DOHH2 (cell line): ENCODE data around the gene CD93.

Source experiments
- H3F3A ChIP-seq: fragments of 200-600 bp; sonication (generic), shearing (Covaris generic); 2 replicates; pipeline ENCODE4 v1.6.0; 2016; ENCODE audit warnings: antibody characterized with exemption, mild to moderate bottlenecking; ENCODE audit not compliant: control insufficient read depth, insufficient read depth
- H3K27ac ChIP-seq: fragments of 200-600 bp; sonication (generic); 2 replicates; pipeline ENCODE4 v1.5.1; 2014; ENCODE audit warnings: low read depth, mild to moderate bottlenecking, low read length, moderate library complexity
- H3K27me3 ChIP-seq: fragments of 200-600 bp; sonication (generic); 2 replicates; pipeline ENCODE4 v1.6.1; 2014; ENCODE audit warnings: mild to moderate bottlenecking, low read length, mixed read lengths; ENCODE audit not compliant: control insufficient read depth
- H3K36me3 ChIP-seq: fragments of 200-600 bp; sonication (generic); 2 replicates; pipeline ENCODE4 v1.6.1; 2014; ENCODE audit warnings: mild to moderate bottlenecking, low read length, moderate library complexity, mixed read lengths; ENCODE audit not compliant: control insufficient read depth
- H3K4me1 ChIP-seq: fragments of 200-600 bp; sonication (generic); 2 replicates; pipeline ENCODE4 v1.6.1; 2014; ENCODE audit warnings: mild to moderate bottlenecking, low read length, mixed read lengths; ENCODE audit not compliant: control insufficient read depth
- H3K4me2 ChIP-seq: fragments of 200-600 bp; sonication (generic); 2 replicates; pipeline ENCODE4 v1.6.0; 2014; ENCODE audit warnings: mild to moderate bottlenecking, low read length, moderate library complexity
- H3K4me3 ChIP-seq: fragments of 200-600 bp; sonication (generic); 2 replicates; pipeline ENCODE4 v1.5.1; 2014; ENCODE audit warnings: mild to moderate bottlenecking, low read length, mixed read lengths
- H3K79me2 ChIP-seq: fragments of 200-600 bp; sonication (generic); 2 replicates; pipeline ENCODE4 v1.6.1; 2014; ENCODE audit warnings: mild to moderate bottlenecking, low read length, mixed read lengths; ENCODE audit not compliant: control insufficient read depth
- H3K9me2 ChIP-seq: fragments of 200-600 bp; sonication (generic); replicated peaks from 2 replicates; pipeline ENCODE4 v1.6.1; 2014; ENCODE audit warnings: mild to moderate bottlenecking, low read length, mixed read lengths; ENCODE audit not compliant: control insufficient read depth
- H3K9me3 ChIP-seq: fragments of 200-600 bp; sonication (generic); 2 replicates; pipeline ENCODE4 v1.6.1; 2014; ENCODE audit warnings: antibody characterized with exemption, low read length, mixed read lengths; ENCODE audit not compliant: control insufficient read depth, insufficient read depth
- H4K20me1 ChIP-seq: fragments of 200-600 bp; sonication (generic); 2 replicates; pipeline ENCODE4 v1.6.0; 2014; ENCODE audit warnings: low read depth, mild to moderate bottlenecking, antibody characterized with exemption, low read length, moderate library complexity; ENCODE audit not compliant: control insufficient read depth, insufficient read depth
- CTCF ChIP-seq: fragments of 200-600 bp; sonication (generic); IDR thresholded peaks from one replicate; pipeline ENCODE4 v1.5.1; 2014; ENCODE audit warnings: antibody characterized with exemption, mild to moderate bottlenecking, low read depth, low read length; ENCODE audit not compliant: poor library complexity, severe bottlenecking
- EZH2phosphoT487 ChIP-seq: fragments of 200-600 bp; sonication (generic); IDR thresholded peaks from 2 replicates; pipeline ENCODE4 v1.6.1; 2017; ENCODE audit warnings: borderline replicate concordance, mild to moderate bottlenecking, antibody characterized with exemption, low read length, moderate library complexity, mixed read lengths

The CD93 gene

GRCh38 chr20:23111944-23112342, 25.8 kb upstream of the CD93 start:
- no peaks in the 10 kb centered on the region for H4K20me1 ChIP-seq
- no peaks in the 10 kb centered on the region for H3K9me3 ChIP-seq
- H3F3A ChIP-seq, result no peaks in the 10 kb centered on the region
- H3K4me2 ChIP-seq, result no peak overlapping the region
- H3K79me2 ChIP-seq, result no peaks in the 10 kb centered on the region
- no peak overlapping the region for H3K27ac ChIP-seq
- H3K4me1 ChIP-seq, result no peaks in the 10 kb centered on the region
- H3K27me3 ChIP-seq, result no peaks in the 10 kb centered on the region
- H3K36me3 ChIP-seq, result no peaks in the 10 kb centered on the region
- no peak for TF ChIP-seq EZH2phosphoT487
- no peak for TF ChIP-seq CTCF
- H3K9me2 ChIP-seq, result no peaks in the 10 kb centered on the region
- no peak overlapping the region for H3K4me3 ChIP-seq

GRCh38 chr20:23111307-23111943, 25.3 kb upstream of the CD93 start:
- Histone ChIP-seq H3K79me2 (no peaks in the 10 kb centered on the region), H3K27ac (no peak overlapping the region), H3K4me1 (no peaks in the 10 kb centered on the region), H3K9me3 (no peaks in the 10 kb centered on the region), H3K4me3 (no peak overlapping the region), H3K36me3 (no peaks in the 10 kb centered on the region), H4K20me1 (no peaks in the 10 kb centered on the region), H3K27me3 (no peaks in the 10 kb centered on the region), H3F3A (no peaks in the 10 kb centered on the region), H3K4me2 (no peak overlapping the region), H3K9me2 (no peaks in the 10 kb centered on the region)
- TF ChIP-seq CTCF, result no peak
- TF ChIP-seq EZH2phosphoT487, result no peak

- Histone ChIP-seq H3K36me3 (no peaks in the 10 kb centered on the region), H3K4me2 (no peak overlapping the region), H3K27me3 (no peaks in the 10 kb centered on the region), H3K9me2 (no peaks in the 10 kb centered on the region), H3K4me1 (no peaks in the 10 kb centered on the region), H4K20me1 (no peaks in the 10 kb centered on the region), H3K27ac (no peak overlapping the region), H3K9me3 (no peaks in the 10 kb centered on the region), H3K79me2 (no peaks in the 10 kb centered on the region), H3F3A (no peaks in the 10 kb centered on the region), H3K4me3 (no peak overlapping the region)
- no peak for TF ChIP-seq CTCF
- no peak for TF ChIP-seq EZH2phosphoT487
Observed at GRCh38 chr20:23108871-23109270, 22.7 kb upstream of the CD93 start.
